Lung microvascular endothelial cell (primary cell): ENCODE results near the gene TMEM132D. TPM values are rescaled to one million over a fixed set of nuclear protein-coding genes. Genes with fewer than 3 reads are reported as not detected.
"Not testable (repeated sequence)": the region's sequence is repeated elsewhere in the genome, so short reads cannot be mapped to it uniquely, and the experiment has no call there.

Experiments
- DNase-seq, 2 donors: peaks; one replicate each; pipeline versions ENCODE4 v3.0.0 to v3.0.0-alpha.2; 2010; ENCODE audit warnings: low read depth in 2 of 2
- total RNA-seq: library from RNA; depleted of rRNA; stranded (reverse); fragments of >200 nt; gene quantifications from 2 replicates; pipeline ENCODE4 v1.2.1, GENCODE V29; 2014

The TMEM132D gene
- total RNA-seq, 1 donor from 2014 or later = not detected

- not testable (repeated sequence) for DNase-seq
Measured at GRCh38 chr12:129538724-129539335, 365.0 kb downstream of the TMEM132D start.

GRCh38 chr12:129538137-129538536 lies 365.7 kb downstream of the TMEM132D start:
- no peak for DNase-seq

- DNase-seq = no peak
Measured at GRCh38 chr12:129534966-129535750, 368.7 kb downstream of the TMEM132D start.

DNA sequence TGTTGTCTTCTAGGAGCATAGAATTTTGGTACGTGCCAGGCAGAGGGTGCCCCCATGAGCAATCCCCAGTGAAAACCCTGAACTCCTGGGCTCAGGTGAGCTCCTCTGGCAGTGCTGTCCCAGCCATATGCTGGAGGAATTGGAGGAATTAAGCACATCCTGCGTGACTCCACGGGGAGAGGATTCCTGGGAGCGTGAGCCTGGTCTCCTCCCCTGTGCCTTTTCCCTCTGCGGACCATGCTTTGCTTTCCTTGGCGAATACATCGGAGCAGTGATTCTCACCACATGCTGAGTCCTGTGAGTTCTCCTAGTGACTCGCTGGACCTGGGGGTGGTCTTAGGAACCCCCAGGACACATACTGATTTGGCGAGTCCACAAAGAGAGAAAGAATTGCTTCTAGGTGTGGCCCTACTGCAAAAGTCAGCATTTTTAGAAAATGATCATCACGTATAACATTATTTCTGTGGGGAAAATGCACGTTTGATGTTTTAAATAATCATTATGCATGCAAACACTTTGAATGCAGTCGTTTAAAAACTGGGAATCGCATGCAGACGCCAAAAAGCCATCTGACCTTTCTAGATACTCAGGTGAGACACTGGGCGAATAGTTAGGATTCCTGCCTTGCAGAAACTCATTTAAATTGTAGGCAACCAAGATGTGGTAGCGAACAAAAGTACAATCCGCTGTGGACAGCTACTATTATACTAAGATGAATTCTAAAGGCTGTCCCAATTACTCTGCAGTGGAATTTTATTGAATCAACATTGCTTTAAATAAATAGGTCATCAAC lies 370.9 kb downstream of the TMEM132D start:
- DNase-seq = no peak

DNA sequence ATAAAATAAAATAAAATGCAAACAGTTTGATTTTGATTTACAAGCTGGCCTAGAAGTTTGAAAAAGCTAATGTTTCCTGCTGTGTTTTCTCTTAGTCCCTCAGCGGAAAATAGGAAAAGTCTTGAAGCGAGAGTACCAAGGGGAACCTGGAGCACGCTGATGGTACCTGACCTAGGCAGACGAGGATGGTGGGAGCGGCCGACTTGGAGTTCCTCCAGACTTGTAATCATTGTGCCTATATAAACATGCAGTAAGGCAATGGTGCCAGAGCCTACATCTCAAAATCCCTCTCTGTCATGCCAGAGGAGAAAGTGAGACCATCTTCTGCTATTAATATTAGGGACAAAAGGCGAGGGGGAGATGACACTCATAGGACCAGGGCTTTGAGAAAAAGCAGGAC lies 371.7 kb downstream of the TMEM132D start:
- no peak for DNase-seq

DNA sequence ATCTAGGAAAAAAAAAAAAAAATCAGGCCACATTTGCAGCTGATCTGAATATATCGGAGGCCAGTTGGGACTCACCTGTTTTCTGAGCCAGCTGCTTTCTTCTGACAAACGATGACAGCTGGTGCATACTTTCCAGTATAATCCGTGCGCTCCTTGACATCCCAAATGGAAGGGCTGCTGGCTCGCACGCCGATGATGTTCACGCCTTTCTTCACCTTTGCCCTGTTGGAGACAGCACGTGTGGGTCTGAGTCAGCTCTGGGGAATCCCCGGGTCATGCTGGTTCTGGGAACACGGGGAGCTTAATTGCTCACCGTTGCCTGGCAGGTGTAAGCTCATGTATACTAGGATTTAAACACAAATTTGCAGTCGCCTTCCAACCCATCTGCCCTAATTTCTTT lies 372.8 kb downstream of the TMEM132D start:
- DNase-seq = no peak

GRCh38 chr12:129530517-129530916 lies 373.3 kb downstream of the TMEM132D start:
- no peak for DNase-seq

GRCh38 chr12:129527506-129527905 lies 376.3 kb downstream of the TMEM132D start:
- no peak for DNase-seq

DNA sequence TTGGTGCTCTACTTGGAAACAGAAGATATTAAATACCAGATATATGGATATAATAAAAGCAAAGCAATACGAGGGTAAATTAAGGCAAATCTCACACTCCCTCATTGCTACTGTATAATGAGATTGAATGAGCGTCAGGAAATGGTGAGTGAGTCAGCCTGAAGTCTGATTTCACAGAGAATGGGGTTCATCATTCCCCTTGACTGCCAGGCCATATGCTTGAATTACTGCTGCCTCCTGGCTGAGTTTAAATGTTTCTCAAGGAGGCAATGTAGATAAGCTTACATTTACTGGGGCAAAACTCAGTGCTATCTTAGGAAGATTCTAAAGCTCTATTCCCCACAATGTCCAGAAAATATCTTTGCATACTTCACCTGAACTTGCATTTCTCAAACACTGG lies 380.2 kb downstream of the TMEM132D start:
- no peak for DNase-seq

- no peak for DNase-seq
Measured at GRCh38 chr12:129520739-129521138, 383.1 kb downstream of the TMEM132D start.

- DNase-seq = no peak
Measured at GRCh38 chr12:129503802-129504201, 400.0 kb downstream of the TMEM132D start.

DNA sequence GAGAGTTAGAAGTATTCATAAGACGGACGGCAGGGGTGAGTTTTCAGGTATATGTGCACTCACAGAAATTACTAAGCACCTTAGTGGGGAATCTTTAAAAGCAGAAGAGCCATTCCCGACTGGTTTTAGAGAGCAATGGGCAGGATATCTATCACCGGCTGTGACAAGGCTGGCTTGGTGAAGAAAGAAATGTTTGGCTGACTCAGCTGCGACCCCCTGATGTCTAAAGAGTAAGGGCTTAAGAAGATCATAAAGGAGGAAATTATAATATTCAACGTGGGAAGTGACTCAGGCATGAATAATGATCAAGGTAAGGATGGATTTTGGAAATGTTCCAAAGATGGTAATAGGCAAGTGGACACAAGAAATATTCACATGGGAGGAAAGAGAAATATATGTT lies 407.6 kb downstream of the TMEM132D start:
- no peak for DNase-seq

GRCh38 chr12:129494766-129495165 lies 409.1 kb downstream of the TMEM132D start:
- DNase-seq = no peak

- no peak for DNase-seq
Measured at GRCh38 chr12:129494260-129494659, 409.6 kb downstream of the TMEM132D start.

DNA sequence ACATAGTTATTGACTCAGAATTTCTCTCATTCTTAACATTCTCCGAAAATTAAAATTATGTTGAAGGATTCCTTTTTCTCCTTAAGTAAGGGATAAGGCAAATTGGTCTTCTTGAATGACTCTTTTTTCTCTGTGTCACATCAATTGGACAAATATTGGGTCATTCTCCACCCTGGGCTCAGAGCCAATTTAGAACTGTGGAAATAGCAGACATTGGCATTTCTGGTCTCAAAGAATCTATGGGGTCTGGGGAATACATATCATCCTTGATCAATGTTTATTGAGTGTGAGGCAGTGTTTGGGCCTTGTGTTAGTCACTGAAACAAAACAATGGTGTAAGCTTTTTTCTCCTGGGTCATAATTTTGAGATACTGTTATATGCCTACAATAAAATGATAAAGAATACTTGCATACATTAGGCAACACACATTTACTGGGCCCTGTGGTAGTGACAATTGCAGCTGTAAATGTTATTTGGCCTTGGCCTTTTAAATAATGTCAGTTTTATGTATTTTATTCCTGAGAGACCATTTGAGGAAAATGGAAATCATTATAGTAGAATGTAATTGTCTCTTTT lies 414.6 kb downstream of the TMEM132D start:
- DNase-seq = no peak

DNA sequence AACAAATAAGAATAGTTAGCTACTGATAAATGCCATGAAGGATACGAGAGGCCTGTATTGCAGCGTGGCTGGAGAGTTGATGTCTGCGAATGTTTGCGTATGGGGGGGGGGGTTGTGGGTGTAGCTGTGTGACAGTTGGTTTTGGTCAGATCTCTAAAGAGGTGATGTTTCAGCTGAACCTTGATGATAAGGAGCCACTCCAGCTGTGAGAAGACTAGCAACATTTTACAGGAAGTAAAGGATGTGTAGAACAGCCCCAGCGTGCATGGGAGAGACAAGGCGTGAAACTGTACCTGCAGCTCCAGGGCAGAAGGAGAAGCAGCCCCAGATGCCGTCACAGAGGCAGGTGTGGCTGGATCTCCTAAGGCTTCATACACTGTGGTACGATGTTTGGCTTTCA lies 416.9 kb downstream of the TMEM132D start:
- no peak for DNase-seq

DNA sequence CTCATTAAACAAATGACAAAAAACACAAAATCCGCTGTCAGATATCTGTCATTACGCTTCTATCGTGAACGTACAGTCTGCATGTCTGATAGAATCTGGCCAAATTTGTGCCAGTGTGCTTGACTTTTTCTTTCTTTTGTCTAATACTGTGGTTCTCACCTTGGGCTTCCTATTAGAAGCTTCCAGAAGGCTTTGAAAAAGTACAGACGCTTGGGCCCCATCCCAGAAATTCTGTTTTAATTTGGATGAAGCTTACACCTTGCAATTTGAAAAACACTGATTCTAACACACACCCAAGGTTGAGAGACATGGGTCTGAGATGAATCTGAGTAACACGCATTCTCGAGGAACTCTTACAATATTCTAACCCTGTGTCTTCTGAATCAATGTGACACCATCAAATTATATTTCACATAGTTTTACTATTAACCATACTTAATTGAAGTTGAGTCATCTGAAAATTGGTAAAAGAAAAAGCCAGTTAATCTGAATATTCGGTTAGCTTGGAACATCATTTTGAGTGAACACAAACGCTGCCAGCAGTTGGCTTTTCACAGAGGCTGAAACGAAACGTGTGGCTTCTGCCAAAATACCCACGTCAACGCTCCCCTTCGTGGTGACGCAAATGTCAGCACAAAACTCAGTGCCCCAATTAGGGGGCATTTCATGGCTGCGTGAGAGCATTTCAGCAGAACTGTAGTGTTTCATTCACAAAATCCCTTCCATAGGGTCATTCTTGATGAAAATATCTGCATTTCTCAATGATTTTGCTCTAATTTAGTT lies 420.5 kb downstream of the TMEM132D start:
- no peak for DNase-seq

- DNase-seq = no peak
Measured at GRCh38 chr12:129481921-129482320, 421.9 kb downstream of the TMEM132D start.

GRCh38 chr12:129470196-129470595 lies 433.6 kb downstream of the TMEM132D start:
- DNase-seq = no peak

GRCh38 chr12:129467726-129468125 lies 436.1 kb downstream of the TMEM132D start:
- no peak for DNase-seq

DNA sequence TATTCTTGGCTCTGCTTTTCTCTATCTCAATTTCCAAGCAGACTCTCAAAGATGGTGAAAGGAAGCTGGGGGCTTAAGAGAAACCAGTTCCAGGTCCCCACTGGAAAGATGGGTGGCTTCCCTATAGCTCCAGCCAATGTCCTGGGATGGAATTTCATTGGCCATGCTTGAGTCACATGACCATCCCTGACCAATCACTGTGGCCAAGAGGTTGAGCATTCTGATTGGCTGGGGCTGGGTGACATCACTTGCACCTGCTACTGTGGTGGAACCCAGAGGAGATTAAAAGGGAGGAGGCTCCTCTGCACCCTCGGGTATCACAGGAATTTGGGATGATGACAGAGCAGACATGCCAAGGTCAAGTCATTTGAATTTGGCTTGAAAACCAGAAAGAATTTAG lies 436.5 kb downstream of the TMEM132D start:
- DNase-seq = no peak
